Activated CD8-positive, alpha-beta memory T cell treated with anti-CD3 and anti-CD28 coated beads for 24 hours (primary cell): ENCODE measurements around the gene OFD1.
"Not testable (repeated sequence)": the region's sequence is repeated elsewhere in the genome, so short reads cannot be mapped to it uniquely, and the experiment has no call there.

ENCODE experiments used
- DNase-seq: peaks from one replicate; pipeline ENCODE4 v3.0.0-alpha.2; 2020

OFD1 gene

GRCh38 chrX:13703589-13703988, 31.0 kb upstream of the OFD1 start:
- DNase-seq, result no peak

- no peak for DNase-seq
These were observed 23.4 kb upstream of the OFD1 start for GRCh38 chrX:13711141-13711540.

- no peak for DNase-seq
These were observed 18.1 kb upstream of the OFD1 start for GRCh38 chrX:13716455-13716854.

GRCh38 chrX:13716905-13717304, 17.6 kb upstream of the OFD1 start:
- no peak for DNase-seq

- no peak for DNase-seq
These were observed 16.7 kb upstream of the OFD1 start for GRCh38 chrX:13717700-13718472.

GRCh38 chrX:13719192-13719856, 15.2 kb upstream of the OFD1 start:
- no peak for DNase-seq

- no peak for DNase-seq
These were observed 13.2 kb upstream of the OFD1 start for GRCh38 chrX:13721371-13721770.

- DNase-seq, result no peak
These were observed 12.6 kb upstream of the OFD1 start for GRCh38 chrX:13721819-13722519.

GRCh38 chrX:13724878-13725277, 9.7 kb upstream of the OFD1 start:
- DNase-seq, result not testable (repeated sequence)

- DNase-seq, result not testable (repeated sequence)
These were observed 8.0 kb upstream of the OFD1 start for GRCh38 chrX:13726583-13726982.

GRCh38 chrX:13730523-13730922, 4.0 kb upstream of the OFD1 start:
- not testable (repeated sequence) for DNase-seq

- no peak for DNase-seq
These were observed 2.1 kb upstream of the OFD1 start for GRCh38 chrX:13732246-13733067.

GRCh38 chrX:13733506-13733905, 1.0 kb upstream of the OFD1 start:
- no peak for DNase-seq

GRCh38 chrX:13741695-13742094, 7.1 kb downstream of the OFD1 start:
- DNase-seq, result no peak

- DNase-seq, result no peak
These were observed 8.0 kb downstream of the OFD1 start for GRCh38 chrX:13742397-13743176.

GRCh38 chrX:13747836-13748235, 13.3 kb downstream of the OFD1 start:
- no peak for DNase-seq

GRCh38 chrX:13748486-13748885, 13.9 kb downstream of the OFD1 start:
- DNase-seq, result no peak

GRCh38 chrX:13750204-13750603, 15.7 kb downstream of the OFD1 start:
- no peak for DNase-seq

- no peak for DNase-seq
These were observed 16.3 kb downstream of the OFD1 start for GRCh38 chrX:13750812-13751211.

GRCh38 chrX:13752141-13752540, 17.6 kb downstream of the OFD1 start:
- no peak for DNase-seq

GRCh38 chrX:13752646-13753045, 18.1 kb downstream of the OFD1 start:
- no peak for DNase-seq

GRCh38 chrX:13754765-13755164, 20.2 kb downstream of the OFD1 start:
- no peak for DNase-seq
